ENCODE data around the gene ADORA1.

The ADORA1 gene

GRCh38 chr1:203126866-203127665, 460 bp upstream of the ADORA1 start:
- Histone ChIP-seq H3K27ac (ENCODE audit: low read length) (no peak overlapping the region), H3K36me3 (ENCODE audit: insufficient read depth, low read length) (no peaks in the 10 kb centered on the region), H3K79me2 (ENCODE audit: insufficient read depth, low read length) (no peaks in the 10 kb centered on the region), H3K4me2 (ENCODE audit: insufficient read depth, low read length) (no peak overlapping the region), H3K4me1 (ENCODE audit: insufficient read depth, low read length) (no peaks in the 10 kb centered on the region), H2AFZ (ENCODE audit: low read depth, low read length) (no peak overlapping the region), H3K9me3 (ENCODE audit: insufficient read depth, low read length, severe bottlenecking) (no peaks in the 10 kb centered on the region), H3K9ac (ENCODE audit: low read depth, low read length) (no peak overlapping the region), H4K20me1 (ENCODE audit: insufficient read depth, low read length) (peaks cover 10% of the 10 kb centered on the region), H3K27me3 (ENCODE audit: insufficient read depth, low read length, poor library complexity) (peaks cover 36% of the 10 kb centered on the region), H3K4me3 (ENCODE audit: low read depth in 1 of 2, low read length in 2 of 2) (no peak overlapping the region)
- DNase-seq (no peak), ATAC-seq (ENCODE audit: insufficient read depth, low read depth) (no peak)
- TF ChIP-seq EZH2 (IDR thresholded peaks at IDR 0.05; ENCODE audit: borderline replicate concordance, low read depth, low read length, severe bottlenecking) (no peak), CTCF (IDR thresholded peaks at IDR 0.05; ENCODE audit: borderline replicate concordance, extremely low read depth, low read length, poor library complexity, severe bottlenecking) (no peak)

GRCh38 chr1:203128431-203128715, 847 bp downstream of the ADORA1 start:
- TF ChIP-seq CTCF (IDR thresholded peaks at IDR 0.05; ENCODE audit: borderline replicate concordance, extremely low read depth, low read length, poor library complexity, severe bottlenecking) (no peak), EZH2 (IDR thresholded peaks at IDR 0.05; ENCODE audit: borderline replicate concordance, low read depth, low read length, severe bottlenecking) (no peak)
- no peaks in the 10 kb centered on the region for H3K4me1 ChIP-seq (ENCODE audit: insufficient read depth, low read length)
- H3K27ac ChIP-seq (ENCODE audit: low read length) = no peak overlapping the region
- no peak overlapping the region for H3K9ac ChIP-seq (ENCODE audit: low read depth, low read length)
- peaks cover 26% of the 10 kb centered on the region for H3K27me3 ChIP-seq (ENCODE audit: insufficient read depth, low read length, poor library complexity)
- H3K9me3 ChIP-seq (ENCODE audit: insufficient read depth, low read length, severe bottlenecking) = no peaks in the 10 kb centered on the region
- H3K4me2 ChIP-seq (ENCODE audit: insufficient read depth, low read length) = no peak overlapping the region
- no peaks in the 10 kb centered on the region for H3K36me3 ChIP-seq (ENCODE audit: insufficient read depth, low read length)
- H3K4me3 ChIP-seq (ENCODE audit: low read depth in 1 of 2, low read length in 2 of 2) = no peak overlapping the region
- DNase-seq (no peak), ATAC-seq (ENCODE audit: insufficient read depth, low read depth) (no peak)
- H3K79me2 ChIP-seq (ENCODE audit: insufficient read depth, low read length) = no peaks in the 10 kb centered on the region
- peaks cover 7% of the 10 kb centered on the region; the same call in 1 of the 2 replicates for H4K20me1 ChIP-seq (ENCODE audit: insufficient read depth, low read length)
- no peak overlapping the region for H2AFZ ChIP-seq (ENCODE audit: low read depth, low read length)

- Histone ChIP-seq H3K4me3 (ENCODE audit: low read depth in 1 of 2, low read length in 2 of 2) (no peak overlapping the region), H3K9ac (ENCODE audit: low read depth, low read length) (no peak overlapping the region), H3K4me2 (ENCODE audit: insufficient read depth, low read length) (no peak overlapping the region), H3K79me2 (ENCODE audit: insufficient read depth, low read length) (no peaks in the 10 kb centered on the region), H3K4me1 (ENCODE audit: insufficient read depth, low read length) (no peaks in the 10 kb centered on the region), H3K36me3 (ENCODE audit: insufficient read depth, low read length) (no peaks in the 10 kb centered on the region), H3K9me3 (ENCODE audit: insufficient read depth, low read length, severe bottlenecking) (no peaks in the 10 kb centered on the region), H2AFZ (ENCODE audit: low read depth, low read length) (no peak overlapping the region), H4K20me1 (ENCODE audit: insufficient read depth, low read length) (peaks cover 7% of the 10 kb centered on the region; the same call in 1 of the 2 replicates), H3K27ac (ENCODE audit: low read length) (no peak overlapping the region), H3K27me3 (ENCODE audit: insufficient read depth, low read length, poor library complexity) (peaks cover 22% of the 10 kb centered on the region)
- ATAC-seq (ENCODE audit: insufficient read depth, low read depth) (no peak), DNase-seq (no peak)
- no peak for TF ChIP-seq CTCF (IDR thresholded peaks at IDR 0.05; ENCODE audit: borderline replicate concordance, extremely low read depth, low read length, poor library complexity, severe bottlenecking)
- no peak for TF ChIP-seq EZH2 (IDR thresholded peaks at IDR 0.05; ENCODE audit: borderline replicate concordance, low read depth, low read length, severe bottlenecking)
Measured at GRCh38 chr1:203128716-203129500, 1.4 kb downstream of the ADORA1 start.
